A549 (cell line): ENCODE results near the gene TBC1D23.

ENCODE experiments used
- MYC ChIP-seq: IDR thresholded peaks from 2 replicates; pipeline ENCODE4 v1.6.1; 2012; ENCODE audit warnings: mild to moderate bottlenecking, inconsistent platforms, low read length, improper control_type of control experiment, borderline replicate concordance
- SREBF2 ChIP-seq: fragments of 450-650 bp; IDR thresholded peaks from 2 replicates; pipeline ENCODE4 v1.6.1; 2014; ENCODE audit warnings: mild to moderate bottlenecking, moderate library complexity

DNA sequence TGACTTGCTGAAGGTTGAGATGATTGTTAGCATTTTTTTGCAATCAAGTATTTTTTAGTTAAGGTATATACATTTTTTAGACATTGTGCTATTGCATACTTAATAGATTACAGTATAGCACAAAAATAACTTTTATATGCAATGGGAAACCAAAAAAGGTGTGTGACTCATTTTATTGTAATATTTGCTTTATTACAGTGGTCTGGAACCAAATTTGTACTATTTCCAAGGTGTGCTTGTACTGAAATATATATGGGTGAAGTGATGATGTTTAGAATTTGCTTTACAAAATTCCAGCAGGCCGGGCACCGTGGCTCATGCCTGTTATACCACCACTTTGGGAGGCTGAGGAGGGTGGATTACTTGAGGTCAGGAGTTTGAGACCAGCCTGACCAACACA lies 29.1 kb upstream of the TBC1D23 start:
- TF ChIP-seq MYC (no peak), SREBF2 (no peak)
